Measurements from ENCODE around the gene TMEM132C.

TMEM132C gene

DNA sequence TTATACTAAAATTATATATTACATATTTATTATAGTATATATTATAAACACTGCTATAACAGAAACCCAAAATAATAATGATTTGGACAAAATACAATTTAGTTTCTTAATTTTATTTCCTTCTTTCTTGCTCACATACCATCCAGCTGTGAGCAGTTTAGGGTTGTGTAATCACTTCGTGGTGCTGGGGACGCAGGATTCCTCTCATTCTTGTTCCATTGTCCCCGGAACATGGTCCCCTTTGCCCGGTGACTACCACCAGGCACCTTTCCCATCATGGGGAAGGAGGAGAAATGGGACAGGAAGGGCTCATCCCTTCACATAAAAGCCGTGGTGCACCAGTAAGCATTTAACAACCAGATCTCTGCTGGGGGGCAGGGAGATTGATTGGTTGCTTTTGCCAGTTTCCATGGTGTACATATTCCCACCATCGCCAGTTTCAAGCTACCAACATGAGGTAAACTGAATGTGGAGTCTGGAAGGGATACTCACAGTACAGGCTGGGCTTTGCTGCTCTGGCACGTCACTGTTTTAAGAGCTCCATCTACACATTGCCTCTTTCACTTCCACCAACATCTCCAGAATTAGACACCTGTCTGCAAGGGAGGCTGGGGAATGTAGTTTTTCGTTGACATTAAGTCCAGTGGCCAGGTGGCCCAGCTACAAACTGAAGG, 191.5 kb downstream of the TMEM132C start (continued):
- TF ChIP-seq ZNF416 (tag by site-specific recombination; IDR thresholded peaks at IDR 0.05) (no peak), ZNF174 (tag by site-specific recombination; IDR thresholded peaks at IDR 0.05) (no peak), RBAK (tag by site-specific recombination; IDR thresholded peaks at IDR 0.05) (no peak), SP2 (tag by site-specific recombination; IDR thresholded peaks at IDR 0.05) (no peak), ZXDB (tag by site-specific recombination; IDR thresholded peaks at IDR 0.05) (no peak), ZNF558 (tag by site-specific recombination; IDR thresholded peaks at IDR 0.05) (no peak), HOXC10 (CRISPR knock-in tag; IDR thresholded peaks at IDR 0.05) (no peak), ZBTB1 (tag by site-specific recombination; IDR thresholded peaks at IDR 0.05) (no peak)
- TF ChIP-seq, protein P1, sequence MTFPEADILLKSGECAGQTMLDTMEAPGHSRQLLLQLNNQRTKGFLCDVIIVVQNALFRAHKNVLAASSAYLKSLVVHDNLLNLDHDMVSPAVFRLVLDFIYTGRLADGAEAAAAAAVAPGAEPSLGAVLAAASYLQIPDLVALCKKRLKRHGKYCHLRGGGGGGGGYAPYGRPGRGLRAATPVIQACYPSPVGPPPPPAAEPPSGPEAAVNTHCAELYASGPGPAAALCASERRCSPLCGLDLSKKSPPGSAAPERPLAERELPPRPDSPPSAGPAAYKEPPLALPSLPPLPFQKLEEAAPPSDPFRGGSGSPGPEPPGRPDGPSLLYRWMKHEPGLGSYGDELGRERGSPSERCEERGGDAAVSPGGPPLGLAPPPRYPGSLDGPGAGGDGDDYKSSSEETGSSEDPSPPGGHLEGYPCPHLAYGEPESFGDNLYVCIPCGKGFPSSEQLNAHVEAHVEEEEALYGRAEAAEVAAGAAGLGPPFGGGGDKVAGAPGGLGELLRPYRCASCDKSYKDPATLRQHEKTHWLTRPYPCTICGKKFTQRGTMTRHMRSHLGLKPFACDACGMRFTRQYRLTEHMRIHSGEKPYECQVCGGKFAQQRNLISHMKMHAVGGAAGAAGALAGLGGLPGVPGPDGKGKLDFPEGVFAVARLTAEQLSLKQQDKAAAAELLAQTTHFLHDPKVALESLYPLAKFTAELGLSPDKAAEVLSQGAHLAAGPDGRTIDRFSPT (tag by site-specific recombination; IDR thresholded peaks at IDR 0.05): no peak

DNA sequence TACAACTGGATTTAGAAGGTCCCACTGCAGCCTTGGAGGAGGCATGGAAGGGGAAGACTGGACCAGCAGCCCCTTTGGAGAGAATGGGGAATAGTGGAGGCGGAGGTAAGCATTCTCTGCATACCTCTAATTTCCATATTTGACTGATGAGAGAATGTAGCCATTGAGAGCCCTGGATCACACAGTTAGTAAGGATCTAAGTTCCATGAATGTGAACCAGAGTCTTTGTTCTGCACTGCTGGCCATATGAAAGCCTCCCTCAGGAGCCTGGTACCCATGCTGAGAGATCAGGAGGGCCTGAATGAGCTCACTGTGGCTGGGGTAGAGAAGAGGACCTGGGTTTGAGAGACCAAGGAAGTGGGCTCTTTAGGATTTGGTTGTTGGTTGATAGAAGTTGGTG, 192.1 kb downstream of the TMEM132C start:
- Histone ChIP-seq H3K27ac (ENCODE audit: extremely low read depth, low read depth, low read length) (no peak overlapping the region), H3K36me3 (ENCODE audit: control insufficient read depth in 2 of 2, insufficient read depth in 1 of 2, low read length in 2 of 2) (no peaks in the 10 kb centered on the region), H3K4me3 (ENCODE audit: low read depth, low read length) (no peak overlapping the region), H3K9me3 (ENCODE audit: control insufficient read depth, insufficient read depth, low read depth, low read length) (no peaks in the 10 kb centered on the region), H3K4me1 (ENCODE audit: control insufficient read depth, insufficient read depth, low read length) (no peaks in the 10 kb centered on the region)
- ChIA-PET POLR2A (no interaction called here), CTCF (no interaction called here)
- TF ChIP-seq ZNF23 (tag by site-specific recombination; IDR thresholded peaks at IDR 0.05; ENCODE audit: borderline replicate concordance) (no peak), ZNF132 (tag by site-specific recombination; IDR thresholded peaks at IDR 0.05; ENCODE audit: borderline replicate concordance) (no peak), ZSCAN23 (tag by site-specific recombination; IDR thresholded peaks at IDR 0.05) (no peak), ZNF155 (tag by site-specific recombination; IDR thresholded peaks at IDR 0.05) (no peak), SCRT1 (tag by site-specific recombination; IDR thresholded peaks at IDR 0.05; ENCODE audit: borderline replicate concordance) (no peak), ZNF626 (tag by site-specific recombination; IDR thresholded peaks at IDR 0.05) (no peak), ZNF416 (tag by site-specific recombination; IDR thresholded peaks at IDR 0.05) (no peak), ZNF133 (tag by site-specific recombination; IDR thresholded peaks at IDR 0.05) (no peak), ZNF830 (tag by site-specific recombination; IDR thresholded peaks at IDR 0.05; ENCODE audit: low read depth) (no peak), RBAK (tag by site-specific recombination; IDR thresholded peaks at IDR 0.05) (no peak), ZNF843 (tag by site-specific recombination; IDR thresholded peaks at IDR 0.05) (no peak), ZNF555 (tag by site-specific recombination; conservative IDR thresholded peaks at IDR 0.05) (no peak), ZNF391 (tag by site-specific recombination; IDR thresholded peaks at IDR 0.05; ENCODE audit: borderline replicate concordance, low read depth) (no peak), ZNF311 (tag by site-specific recombination; IDR thresholded peaks at IDR 0.05; ENCODE audit: borderline replicate concordance) (no peak), GLI4 (tag by site-specific recombination; IDR thresholded peaks at IDR 0.05) (no peak), ZNF561 (tag by site-specific recombination; IDR thresholded peaks at IDR 0.05; ENCODE audit: borderline replicate concordance) (no peak)
- TF ChIP-seq, protein P2, sequence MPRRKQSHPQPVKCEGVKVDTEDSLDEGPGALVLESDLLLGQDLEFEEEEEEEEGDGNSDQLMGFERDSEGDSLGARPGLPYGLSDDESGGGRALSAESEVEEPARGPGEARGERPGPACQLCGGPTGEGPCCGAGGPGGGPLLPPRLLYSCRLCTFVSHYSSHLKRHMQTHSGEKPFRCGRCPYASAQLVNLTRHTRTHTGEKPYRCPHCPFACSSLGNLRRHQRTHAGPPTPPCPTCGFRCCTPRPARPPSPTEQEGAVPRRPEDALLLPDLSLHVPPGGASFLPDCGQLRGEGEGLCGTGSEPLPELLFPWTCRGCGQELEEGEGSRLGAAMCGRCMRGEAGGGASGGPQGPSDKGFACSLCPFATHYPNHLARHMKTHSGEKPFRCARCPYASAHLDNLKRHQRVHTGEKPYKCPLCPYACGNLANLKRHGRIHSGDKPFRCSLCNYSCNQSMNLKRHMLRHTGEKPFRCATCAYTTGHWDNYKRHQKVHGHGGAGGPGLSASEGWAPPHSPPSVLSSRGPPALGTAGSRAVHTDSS (tag by site-specific recombination; IDR thresholded peaks at IDR 0.05): no peak
- TF ChIP-seq, protein P3, sequence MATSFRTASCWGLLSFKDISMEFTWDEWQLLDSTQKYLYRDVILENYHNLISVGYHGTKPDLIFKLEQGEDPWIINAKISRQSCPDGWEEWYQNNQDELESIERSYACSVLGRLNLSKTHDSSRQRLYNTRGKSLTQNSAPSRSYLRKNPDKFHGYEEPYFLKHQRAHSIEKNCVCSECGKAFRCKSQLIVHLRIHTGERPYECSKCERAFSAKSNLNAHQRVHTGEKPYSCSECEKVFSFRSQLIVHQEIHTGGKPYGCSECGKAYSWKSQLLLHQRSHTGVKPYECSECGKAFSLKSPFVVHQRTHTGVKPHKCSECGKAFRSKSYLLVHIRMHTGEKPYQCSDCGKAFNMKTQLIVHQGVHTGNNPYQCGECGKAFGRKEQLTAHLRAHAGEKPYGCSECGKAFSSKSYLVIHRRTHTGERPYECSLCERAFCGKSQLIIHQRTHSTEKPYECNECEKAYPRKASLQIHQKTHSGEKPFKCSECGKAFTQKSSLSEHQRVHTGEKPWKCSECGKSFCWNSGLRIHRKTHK (tag by site-specific recombination; IDR thresholded peaks at IDR 0.05): no peak

Measured in HEK293 (cell line).